HG03575 (cell line): Measurements from ENCODE around the gene MTAP.

ENCODE experiments used
- ATAC-seq: cut with Tn5 transposase; IDR thresholded peaks from one replicate; pipeline ENCODE4 v1.9.1; 2021; ENCODE audit not compliant: unreplicated experiment, insufficient number of reproducible peaks, low FRiP score; ENCODE audit errors: extremely low read depth

MTAP gene

DNA sequence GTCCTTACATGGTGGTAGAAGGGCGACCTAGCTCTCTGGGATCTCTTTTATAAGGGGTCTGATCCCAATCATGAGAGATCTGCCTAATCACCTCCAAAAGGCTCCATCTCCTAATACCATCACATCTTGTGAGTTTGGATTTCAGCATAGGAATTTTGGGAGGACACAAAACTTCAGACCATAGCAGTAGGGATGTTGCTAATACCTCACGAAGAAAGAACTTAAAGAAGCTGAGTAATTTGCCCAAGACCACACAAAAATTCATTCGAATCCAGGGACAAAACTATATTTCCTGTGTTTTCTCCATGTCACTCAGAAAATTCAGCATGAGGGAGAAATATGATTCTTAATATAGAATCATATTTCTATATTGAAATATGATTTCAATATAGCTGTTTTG, 32.7 kb downstream of the MTAP start:
- no peak for ATAC-seq

DNA sequence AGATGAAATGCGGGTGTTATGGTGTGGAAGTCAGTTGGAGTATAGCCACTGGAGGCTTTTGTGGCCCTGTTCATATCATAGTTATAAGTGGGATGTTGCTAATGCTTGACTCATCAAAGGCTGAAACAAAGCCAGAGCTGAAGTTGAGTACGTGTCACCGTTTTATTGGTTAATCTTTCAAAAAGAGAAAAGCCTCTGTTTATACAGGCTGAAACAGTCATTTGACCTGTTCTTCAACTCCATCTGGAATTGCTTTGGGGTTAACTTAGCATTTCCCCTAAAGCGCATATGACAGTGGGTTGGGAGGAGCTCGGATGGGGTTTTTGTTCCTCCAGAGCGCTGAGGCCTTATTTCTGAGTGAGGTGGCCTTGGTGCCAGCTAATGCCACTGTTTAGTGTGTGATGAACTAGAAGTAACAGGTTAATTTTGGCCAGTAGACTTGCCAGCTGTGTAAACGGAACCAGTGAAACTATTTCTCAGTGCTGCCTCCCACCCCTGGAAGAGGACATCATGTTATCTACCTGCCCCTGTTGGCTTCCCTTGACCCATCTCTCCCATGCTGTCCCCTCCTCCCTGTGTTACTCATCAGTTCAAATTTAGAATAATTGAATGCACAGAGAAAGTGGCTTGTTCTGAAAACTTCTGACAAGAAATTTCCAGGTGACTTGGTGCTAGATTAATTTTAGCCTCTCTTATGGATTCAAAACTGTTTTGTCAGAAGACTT, 34.2 kb downstream of the MTAP start:
- no peak for ATAC-seq

DNA sequence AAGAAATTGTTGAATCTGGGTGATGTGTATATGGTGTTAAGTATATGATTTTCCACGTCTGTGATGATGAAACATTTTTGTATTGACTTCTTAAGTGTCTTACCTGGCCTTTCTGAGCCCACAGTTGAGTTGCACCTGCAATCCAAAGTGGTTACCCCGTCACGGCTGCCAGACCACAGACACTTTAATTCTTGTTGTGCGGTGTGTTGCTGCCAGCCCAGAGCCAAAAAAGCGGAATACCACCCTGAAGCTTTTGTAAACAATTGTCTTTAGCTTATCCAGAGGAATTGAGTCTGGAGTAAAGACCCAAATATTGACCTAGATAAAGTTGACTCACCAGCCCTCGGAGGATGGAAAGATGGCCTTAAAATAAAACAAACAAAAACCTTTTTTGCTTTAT, 35.1 kb downstream of the MTAP start:
- no peak for ATAC-seq

DNA sequence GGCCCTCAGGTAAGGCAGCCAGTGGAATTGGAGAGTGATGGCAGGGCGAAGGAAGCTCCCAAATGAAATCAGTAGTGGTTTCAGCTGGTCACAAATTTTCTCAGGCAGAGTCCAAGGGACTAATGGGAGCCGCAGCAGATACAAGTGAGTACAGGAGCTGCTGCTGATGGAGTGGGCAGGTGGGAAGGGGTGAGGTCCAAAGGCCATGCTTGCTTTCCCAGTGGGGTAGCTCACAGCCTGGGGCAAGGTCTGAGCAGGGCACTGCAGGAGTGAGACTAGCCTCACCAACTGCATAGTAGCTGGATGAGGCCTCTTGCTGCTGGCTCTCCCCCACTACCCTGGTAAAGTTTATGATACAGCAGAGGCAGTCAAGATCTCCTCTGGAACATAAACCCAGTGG, 38.2 kb downstream of the MTAP start:
- ATAC-seq: no peak

DNA sequence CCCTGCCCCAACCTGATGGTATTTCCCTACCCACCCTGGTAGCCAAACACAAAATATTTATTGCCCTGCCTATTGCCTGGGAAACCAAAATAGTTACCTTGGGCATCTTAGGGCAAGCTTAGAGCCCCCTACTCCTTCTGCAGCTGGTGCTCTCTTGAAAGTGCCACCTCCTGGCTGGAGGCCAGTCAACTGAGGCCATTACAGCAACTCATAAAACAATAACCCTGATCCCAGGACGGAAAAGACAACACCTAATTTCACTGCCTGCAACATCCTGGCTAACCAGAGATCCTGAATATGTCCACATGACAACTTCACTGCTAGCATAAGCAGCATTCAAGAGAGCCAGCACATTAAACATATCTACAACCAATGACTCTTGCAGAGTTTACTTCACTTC, 38.7 kb downstream of the MTAP start:
- no peak for ATAC-seq

DNA sequence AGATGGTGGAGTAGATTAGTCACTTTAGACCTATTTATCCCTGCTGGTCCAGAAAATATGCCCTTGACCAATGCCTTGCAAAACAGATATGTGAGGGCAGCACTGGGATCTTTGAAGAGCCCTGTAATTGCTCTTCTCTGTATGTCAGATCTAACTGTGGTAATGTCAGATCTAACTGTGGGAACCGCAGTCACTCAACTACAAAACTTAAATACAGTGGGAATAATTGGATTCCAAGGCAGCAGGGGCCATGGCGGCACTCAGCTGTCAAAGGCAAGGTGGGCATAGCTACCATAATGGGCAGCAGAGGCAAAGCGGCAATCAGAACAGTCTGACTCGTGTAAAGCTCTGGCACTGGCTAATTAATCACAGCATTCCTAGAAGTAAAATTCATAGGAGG, 46.2 kb downstream of the MTAP start:
- no peak for ATAC-seq

DNA sequence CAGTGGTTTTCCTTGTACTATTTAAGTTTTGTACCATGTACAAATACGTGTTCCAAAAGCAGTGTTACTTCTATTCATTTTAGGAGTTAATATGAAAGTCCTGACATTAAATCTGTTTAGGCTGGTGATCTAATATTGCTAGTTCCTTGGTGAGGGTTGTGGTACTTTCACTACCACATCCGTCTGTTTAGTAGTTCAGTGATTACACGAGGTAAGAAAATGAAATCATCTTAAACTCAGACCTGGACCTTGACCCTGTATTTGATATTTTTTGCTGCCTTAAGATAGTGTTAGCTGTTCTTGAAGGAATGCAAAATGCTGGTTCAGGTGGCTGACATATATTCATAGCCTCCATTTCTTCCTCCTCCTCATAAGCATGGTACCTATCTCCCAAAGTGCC, 50.3 kb downstream of the MTAP start:
- ATAC-seq: peak; percentile 98

DNA sequence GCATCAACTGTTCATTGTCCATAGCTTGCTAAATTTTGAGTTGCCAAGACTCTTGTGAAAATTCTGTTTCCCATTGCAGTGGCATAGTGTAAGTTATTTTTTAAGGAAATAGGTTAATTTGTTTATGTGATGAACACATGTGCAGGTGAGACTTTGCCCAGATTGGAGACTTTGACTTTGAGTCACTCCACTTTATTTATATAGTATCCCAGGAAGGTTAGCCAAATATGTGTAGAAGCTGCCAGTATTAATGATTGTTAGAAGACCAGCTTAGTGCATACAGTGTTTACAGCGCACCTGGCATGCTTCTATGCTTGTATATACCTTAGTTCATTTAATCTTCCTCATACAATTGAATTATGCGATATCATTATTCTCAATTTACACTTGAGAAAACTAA, 51.0 kb downstream of the MTAP start:
- ATAC-seq: no peak

DNA sequence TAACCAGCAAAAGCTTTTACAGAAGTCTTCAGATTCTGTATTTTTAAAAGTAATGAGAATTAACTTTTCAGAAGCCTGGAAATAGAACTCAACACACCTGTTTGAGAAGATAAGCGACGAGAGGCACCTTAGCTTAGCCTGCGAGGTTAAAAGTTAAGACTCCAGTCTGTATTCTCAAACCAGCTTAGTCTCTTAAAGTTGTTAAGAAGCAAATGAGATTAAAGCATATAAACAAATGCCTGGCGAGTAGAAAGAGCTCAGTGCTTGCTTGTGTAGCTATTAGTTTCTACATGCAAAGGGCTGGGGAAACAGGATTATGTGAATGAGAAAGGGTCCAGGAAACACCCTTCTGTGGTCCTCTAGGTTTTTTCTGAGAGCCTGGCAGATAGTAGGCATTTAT, 51.7 kb downstream of the MTAP start:
- no peak for ATAC-seq

DNA sequence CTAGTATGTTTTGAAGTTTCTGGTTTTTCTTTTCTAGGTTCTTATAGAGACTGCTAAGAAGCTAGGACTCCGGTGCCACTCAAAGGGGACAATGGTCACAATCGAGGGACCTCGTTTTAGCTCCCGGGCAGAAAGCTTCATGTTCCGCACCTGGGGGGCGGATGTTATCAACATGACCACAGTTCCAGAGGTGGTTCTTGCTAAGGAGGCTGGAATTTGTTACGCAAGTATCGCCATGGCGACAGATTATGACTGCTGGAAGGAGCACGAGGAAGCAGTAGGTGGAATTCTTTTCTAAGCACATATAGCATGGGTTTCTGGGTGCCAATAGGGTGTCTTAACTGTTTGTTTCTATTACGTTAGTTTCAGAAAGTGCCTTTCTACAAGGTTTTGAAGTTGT, 52.2 kb downstream of the MTAP start:
- no peak for ATAC-seq

DNA sequence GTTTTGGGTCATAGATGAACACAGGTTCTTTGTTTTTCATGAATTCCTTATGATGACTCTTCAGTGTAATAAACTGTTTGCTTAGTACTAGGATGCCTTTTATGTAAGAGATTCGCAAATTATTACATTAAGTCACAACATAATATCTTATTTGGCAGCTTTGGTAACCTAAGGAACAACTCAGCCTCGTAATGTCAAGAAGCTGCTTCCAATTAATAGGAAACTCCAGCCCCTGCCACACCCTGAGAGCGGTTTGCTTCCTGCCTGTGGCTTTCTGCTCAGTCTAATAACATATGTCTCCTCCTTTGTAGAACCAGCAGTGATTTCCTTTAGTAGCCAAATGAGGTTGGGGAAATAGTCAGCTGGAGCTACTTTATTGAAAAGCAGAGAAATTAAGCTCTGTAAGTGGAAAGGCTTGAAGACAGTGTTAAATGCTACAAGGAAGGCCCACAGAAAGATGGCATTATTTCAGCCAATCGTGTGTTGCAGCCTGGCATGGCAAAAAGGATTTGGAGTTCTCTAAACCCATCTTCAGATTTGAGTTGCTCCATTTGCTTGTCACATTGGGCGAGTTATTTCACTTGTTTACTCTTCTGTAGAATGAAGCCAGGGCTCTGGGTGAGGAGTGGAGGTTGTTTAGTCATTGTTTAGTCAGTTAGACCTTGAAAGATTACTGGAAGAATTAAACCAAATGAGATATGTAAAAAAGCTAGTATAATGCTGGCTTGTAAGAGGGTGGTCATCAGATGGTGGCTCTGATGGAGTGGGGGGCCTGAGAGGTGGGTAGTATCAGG, 54.1 kb downstream of the MTAP start:
- ATAC-seq: no peak

DNA sequence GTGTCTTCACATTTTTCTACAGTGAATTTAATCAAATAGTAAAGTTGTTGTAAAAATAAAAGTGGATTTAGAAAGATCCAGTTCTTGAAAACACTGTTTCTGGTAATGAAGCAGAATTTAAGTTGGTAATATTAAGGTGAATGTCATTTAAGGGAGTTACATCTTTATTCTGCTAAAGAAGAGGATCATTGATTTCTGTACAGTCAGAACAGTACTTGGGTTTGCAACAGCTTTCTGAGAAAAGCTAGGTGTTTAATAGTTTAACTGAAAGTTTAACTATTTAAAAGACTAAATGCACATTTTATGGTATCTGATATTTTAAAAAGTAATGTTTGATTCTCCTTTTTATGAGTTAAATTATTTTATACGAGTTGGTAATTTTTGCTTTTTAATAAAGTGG, 60.4 kb downstream of the MTAP start:
- ATAC-seq: no peak

DNA sequence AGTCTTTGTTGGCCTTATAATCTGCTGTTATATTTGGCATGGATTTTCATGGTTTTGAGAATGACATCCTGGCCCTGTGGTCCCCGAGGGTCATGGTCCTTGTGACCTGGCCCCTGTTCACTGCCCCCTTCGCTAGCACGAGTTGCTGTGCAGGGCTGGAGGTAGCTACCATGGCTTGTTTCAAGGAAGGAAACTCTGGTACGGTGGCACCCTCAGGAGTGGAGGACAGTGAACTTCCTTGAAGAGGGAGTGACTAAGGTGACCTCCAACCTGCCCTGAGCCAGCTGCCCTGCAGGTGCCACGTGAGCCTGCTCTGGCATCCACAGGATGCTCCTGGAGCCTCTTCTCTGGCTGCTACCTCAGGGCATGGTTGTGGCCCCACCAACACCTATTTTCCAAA, 62.1 kb downstream of the MTAP start:
- ATAC-seq: no peak

DNA sequence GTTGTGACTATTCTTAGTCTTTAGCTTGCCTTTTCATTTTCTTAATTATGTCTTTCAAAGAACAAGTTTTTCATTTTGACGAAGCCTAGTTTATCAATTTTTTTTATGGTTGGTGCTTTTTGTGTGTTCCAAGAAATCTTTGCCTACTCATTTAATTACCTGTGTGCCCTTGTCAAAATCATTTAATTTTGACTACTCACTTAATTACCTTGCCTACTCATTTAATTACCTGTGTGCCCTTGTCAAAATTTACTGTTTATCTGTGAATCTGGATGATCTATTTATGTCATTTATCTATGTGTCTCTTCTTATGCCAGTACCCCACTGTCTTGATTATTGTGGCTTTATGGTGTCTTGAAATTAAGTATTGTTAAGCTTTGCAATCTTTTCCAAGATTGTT, 63.9 kb downstream of the MTAP start:
- ATAC-seq: no peak

DNA sequence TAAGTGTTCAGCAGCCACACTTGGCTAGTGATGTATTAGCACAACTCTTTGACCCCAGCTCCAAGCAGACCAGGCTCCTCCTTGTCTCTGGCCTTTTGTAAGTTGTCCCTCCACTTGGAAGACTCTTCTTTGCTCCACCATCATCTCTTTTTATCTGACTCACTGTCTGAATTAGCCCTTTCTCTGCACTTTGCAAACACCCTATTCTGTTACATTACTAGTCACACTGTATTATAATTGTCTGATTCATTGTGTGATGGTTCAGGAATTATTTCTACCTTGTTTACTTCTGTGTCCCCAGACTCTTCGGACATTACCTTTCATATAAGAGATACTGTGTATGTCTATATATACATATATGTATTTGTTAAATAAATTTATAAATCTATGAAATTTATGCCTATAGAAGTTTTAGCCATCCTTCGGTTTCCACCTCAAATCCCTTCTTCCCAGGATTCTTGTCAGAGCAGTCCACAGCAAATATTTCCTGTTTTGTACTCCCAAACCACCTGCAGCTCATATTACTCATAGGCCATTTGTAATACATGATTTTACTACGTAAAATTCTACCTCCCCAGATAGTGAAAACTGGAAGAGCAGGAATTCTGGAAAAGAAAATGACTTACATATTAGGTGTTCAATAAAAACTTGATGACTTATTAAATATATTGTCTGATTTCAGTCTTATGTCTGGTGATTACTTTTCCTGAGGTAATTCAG, 69.0 kb downstream of the MTAP start:
- ATAC-seq: no peak

DNA sequence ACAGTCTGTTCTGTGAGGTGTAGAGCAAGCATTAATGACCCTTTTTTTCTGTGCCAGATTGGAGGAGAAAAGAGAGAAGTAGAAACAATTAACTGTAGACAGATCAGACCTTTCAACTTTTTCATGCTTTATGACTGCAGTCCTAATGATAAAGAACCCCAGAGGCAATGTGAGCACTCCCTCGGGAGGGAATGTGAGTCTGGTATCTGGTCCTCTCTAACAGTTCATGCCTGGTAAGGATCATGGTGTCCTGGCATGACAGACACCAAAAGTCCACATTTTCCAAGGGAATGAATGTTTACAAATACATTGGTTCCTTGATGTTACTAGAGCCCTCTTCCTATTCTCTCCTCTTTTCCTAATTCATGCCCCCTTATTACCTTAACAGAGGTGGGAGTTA, 70.3 kb downstream of the MTAP start:
- no peak for ATAC-seq

DNA sequence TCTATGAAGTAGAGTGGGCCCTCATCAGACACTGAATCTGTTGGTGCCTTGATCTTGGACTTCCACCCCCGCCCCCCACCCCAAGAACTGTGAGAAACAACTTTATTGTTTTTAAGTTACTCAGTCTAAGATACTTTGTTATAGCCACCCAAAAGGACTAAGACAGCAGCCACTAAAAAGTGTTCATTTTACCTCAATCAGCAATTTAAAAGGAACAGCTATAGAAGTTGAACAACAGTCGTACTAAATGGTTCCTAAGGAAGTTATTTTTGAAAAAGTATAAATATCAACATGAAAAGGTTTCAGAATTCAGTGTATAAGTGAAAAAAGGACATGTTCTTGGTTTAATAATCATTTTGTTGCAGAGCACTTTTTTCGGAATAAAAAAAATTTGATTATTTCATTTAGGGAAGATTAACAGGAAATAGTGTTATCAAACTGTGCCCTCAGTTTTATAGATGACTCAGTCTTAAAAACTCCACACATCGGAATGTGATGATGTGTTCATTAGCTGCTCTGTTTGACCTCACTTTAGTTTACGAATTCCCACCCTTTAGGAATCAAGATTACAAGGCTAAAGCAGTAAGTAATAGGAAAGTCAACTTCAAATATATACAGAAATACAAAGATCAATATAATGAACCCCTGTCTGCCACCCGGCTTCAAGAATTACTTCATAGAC, 71.2 kb downstream of the MTAP start:
- no peak for ATAC-seq

DNA sequence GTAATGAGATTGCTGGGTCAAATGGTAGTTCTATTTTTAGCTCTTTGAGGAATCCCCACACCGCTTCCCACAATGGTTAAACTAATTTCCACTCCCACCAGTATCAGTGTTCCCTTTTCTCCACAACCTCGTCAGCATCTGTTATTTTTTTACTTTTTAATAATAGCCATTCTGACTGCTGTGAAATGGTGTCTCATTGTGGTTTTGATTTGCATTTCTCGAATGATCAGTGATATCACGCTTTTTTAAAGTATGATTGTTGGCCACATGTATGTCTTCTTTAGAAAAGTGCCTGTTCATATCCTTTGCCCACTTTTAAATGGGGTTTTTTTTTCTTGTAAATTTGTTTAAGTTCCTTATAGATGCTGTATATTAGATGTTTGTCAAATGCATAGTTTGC, 73.5 kb downstream of the MTAP start:
- no peak for ATAC-seq

DNA sequence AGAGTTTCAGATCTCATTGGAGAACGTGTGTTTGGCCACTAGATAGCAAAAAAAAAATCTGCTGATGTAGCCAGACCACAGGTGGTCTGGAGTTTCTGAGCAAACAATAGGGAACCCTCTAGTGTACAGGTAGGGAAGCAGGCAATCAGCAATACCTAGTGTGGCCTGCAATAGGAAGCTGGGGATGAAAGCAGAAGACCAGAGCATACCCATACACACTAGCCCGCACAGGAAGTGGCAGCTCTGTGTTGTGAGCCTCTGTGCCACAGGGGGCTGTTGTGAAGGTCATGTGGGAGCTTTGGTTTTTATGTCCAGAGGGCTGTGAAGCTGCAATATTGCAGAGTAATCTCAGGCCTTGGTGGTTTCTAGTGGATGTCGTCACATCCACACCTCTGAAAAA, 81.2 kb downstream of the MTAP start:
- ATAC-seq: no peak

DNA sequence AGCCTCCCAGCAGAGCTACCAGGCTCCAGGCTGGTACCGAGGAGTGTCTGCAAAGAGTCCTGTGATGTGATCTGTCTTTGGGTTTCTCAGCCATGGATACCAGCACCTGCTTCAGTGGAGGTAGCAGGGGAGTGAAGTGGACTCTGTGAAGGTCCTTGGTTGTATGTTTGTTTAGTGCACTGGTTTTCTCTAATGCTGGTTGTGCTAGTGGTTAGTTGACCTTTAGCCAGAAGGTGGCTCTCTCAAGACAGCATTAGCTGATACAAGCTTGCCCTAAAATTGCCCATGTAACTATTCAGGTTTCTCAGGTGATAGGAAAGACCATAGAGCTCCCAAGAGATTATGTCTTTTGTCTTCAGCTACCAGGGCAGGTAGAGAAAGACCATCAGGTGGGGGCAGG, 87.2 kb downstream of the MTAP start:
- ATAC-seq: no peak
